Measurements from ENCODE around the gene RNF125.
"Not testable (repeated sequence)": the region's sequence is repeated elsewhere in the genome, so short reads cannot be mapped to it uniquely, and the experiment has no call there.

The RNF125 gene

GRCh38 chr18:32026491-32027086 lies 8.0 kb downstream of the RNF125 start:
- no peak for DNase-seq

GRCh38 chr18:32029558-32029957 lies 10.9 kb downstream of the RNF125 start:
- DNase-seq, result no peak

GRCh38 chr18:32032609-32033008 lies 14.0 kb downstream of the RNF125 start:
- DNase-seq, result no peak

- no peak for DNase-seq
These were observed 18.0 kb downstream of the RNF125 start for GRCh38 chr18:32036506-32037180.

DNA sequence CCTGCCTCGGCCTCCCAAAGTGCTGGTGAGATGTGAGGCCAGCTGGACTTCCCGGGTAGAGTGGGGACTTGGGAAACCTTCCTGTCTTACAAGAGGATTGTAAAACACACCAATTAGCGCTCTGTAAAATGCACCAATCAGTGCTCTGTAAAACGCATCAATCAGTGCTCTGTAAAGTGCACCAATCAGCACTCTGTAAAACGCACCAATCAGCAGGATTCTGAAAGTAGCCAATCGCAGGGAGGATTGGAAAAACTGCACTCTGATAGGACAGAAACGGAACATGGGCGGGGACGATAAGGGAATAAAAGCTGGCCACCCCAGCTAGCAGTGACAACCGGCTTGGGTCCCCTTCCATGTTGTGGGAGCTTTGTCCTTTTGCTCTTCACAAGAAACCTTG lies 19.0 kb downstream of the RNF125 start:
- no peak for DNase-seq

- no peak for DNase-seq
These were observed 22.3 kb downstream of the RNF125 start for GRCh38 chr18:32040936-32041335.

- DNase-seq, result no peak
These were observed 23.7 kb downstream of the RNF125 start for GRCh38 chr18:32042337-32042736.

- no peak for DNase-seq
These were observed 30.0 kb downstream of the RNF125 start for GRCh38 chr18:32048507-32049091.

- DNase-seq, result no peak
These were observed 31.0 kb downstream of the RNF125 start for GRCh38 chr18:32049393-32050171.

DNA sequence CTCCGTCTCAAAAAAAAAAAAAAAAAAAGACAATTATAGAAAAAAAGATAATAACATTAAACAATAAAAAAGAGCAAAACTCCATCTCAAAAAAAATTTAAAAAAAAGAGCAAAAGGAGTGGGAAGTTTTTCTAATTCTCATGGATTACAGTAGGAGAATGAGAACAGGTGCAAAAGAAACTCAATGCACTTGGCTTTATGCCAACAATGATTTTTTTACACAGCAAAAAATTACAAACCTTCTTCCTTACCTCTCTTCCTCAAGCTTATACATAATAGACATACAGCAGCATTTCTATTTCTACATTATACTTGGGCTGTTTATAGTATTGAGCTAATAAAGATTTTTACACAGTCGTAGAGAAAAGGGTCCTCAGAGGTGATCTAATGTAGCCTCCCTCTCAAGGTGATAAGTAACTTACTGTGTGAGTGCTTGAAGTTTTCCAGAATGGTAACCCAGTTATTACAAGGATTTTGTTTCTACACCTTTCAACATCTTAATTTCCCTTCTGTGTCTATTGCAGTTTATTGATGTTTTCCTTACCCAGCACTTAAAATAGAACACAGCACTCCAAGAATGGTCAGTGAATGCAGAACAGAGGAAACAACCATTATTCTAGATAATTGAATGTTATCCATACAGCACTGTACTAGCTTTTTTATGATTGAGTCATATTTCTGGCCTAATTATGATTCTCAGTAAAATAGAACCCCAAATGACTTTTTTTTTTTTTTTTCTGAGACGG lies 38.2 kb downstream of the RNF125 start:
- DNase-seq, result no peak

DNA sequence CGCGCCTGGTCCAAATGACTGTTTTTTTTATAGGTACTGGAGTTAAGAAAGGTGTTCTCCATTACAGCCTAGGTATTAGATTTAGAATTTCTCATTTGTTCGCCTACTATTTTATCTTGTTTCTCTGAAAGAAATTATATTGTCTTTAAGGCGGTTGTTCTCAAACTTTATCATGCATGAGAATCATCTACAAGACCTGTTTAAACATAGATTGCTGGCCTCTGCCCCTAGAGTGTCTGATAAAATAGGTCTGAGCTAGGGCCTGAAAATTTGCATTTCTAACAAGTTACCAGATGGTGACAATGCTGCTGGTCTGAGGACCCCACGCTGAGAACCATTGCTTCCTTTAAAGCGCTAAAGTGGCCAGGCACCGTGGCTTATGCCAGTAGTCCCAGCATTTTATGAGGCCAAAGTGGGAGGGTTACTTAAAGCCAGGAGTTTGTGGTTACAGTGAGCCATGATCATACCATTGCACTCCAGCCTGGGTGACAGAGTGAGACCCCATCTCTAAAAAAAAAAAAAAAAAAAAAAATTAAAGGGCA lies 39.1 kb downstream of the RNF125 start:
- no peak for DNase-seq

DNA sequence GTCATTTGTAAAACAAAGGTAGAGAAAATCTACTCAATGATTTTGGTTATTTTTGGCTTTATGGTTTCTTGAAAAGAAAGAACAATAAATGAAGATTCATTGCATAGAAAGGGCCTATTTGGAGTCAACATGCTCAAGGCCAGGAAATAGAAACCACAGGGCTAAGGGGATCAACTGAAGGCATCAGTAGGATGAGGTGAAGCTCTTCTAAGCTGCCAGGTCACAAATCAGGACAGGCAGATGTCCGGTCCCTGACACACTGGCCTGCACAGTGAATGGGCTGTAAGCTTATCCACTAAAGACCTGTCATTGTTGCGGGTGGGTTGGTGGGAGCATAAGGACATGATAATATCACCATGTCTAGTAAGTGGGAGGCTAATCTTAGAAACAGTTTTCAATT lies 41.4 kb downstream of the RNF125 start:
- no peak for DNase-seq

DNA sequence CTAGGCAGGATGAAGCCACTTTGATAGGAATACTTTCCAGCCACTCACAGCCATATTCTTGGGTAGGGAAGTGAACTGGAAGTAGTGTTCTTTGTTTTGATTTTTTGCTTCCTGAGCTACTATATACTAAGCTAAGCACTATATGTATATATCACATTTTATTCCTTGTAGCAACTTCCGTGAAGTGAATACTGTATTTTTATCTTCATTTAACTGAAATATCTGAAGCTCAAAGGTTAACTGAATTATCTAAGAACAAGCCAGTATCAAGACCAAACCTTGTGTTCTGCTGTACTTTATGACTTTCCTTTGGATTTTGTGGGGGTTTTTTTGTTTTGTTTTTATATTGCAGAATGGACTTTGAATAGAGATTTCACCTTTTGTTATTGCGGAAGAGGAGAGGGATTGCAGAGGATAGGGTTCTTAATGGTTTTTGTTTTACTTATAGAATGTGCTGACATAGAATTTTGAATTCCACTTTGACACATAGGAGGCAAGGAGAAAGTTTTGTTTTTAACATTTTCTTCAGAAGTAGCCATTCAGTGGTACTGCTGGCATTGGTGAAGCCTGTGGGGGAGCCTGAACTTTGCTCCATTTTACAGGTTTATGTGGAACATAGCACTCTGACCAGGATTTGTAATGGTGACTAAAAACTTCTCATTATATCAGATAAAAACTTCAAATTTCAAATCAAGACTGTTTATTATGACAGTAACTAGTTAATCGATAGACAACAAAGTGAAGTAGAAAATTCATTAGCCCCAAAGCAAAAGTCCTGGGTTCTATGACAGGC lies 48.9 kb downstream of the RNF125 start:
- no peak for DNase-seq

DNA sequence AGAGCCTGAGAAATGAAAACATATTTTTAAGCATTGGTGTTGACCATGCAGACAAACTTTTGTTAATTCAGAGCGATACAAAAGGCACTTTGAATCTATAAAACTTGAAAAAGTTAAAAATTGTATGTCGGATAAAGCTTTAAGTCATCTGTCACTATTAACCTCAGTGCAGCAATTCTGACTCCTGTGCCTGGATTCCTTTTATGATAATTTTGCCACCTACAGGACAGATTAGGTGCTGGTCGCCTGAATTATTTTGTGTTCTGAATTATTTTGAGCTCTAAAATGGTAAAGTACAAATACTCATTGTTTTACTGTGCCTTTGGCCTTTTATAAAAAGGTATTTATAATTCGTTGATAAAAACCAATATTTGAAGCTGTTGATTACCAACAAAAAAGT lies 53.7 kb downstream of the RNF125 start:
- no peak for DNase-seq

- DNase-seq, result no peak
These were observed 55.6 kb downstream of the RNF125 start for GRCh38 chr18:32074206-32074605.

DNA sequence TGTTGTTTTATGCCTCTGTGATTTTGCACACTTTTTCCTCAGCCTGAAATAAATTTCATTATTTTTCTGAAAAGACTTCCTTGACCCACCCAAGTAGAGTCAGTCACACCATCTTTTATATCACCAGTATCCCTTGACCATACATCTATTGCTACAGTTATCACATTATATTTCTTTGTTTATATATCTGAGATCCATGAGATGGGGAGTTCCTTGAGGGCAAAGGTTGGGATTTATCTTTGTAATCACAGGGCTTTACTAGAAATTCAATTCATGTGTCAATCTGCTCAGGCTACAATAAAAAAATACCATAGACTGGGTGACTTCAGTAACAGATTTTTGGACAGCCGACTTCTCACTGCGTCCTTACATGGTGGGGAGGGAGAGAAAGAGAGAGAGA lies 60.2 kb downstream of the RNF125 start:
- DNase-seq, result no peak

DNA sequence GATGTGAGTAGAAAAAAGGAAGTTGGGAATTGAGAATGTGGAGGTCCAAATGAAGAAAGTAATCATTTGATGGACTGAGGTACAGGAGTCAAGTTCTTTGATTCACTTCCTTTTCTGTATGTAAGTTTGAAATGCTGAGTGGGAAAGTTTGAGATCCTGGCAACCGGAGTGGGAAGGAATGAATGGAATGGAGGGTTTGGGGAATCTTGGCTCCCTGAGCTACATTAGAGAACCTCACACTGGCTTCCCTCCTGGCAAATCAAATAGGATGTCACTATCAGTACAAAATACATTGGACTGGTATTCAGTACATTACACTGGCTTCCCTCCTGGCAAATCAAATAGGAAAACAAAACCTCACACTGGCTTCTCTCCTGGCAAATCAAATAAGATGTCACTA lies 63.3 kb downstream of the RNF125 start:
- no peak for DNase-seq

DNA sequence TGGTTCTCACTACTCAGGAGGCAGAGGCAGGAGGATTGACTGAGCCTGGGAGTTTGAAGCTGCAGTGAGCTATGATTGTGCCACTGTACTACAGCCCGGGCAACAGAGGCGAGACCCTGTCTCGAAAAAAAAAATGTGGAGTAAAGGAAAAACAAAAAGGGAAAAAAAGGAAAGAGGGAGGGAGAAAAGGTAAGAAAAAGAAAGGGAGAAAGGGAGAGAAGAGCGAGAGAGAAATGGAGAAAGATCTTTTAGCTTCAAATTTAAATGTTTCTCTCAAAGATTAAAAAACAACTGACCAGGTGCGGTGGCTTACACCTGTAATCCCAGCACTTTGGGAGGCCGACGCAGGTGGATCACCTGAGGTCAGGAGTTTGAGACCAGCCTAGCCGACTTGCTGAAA lies 65.2 kb downstream of the RNF125 start:
- no peak for DNase-seq

- DNase-seq, result no peak
These were observed 68.3 kb downstream of the RNF125 start for GRCh38 chr18:32086881-32087280.

DNA sequence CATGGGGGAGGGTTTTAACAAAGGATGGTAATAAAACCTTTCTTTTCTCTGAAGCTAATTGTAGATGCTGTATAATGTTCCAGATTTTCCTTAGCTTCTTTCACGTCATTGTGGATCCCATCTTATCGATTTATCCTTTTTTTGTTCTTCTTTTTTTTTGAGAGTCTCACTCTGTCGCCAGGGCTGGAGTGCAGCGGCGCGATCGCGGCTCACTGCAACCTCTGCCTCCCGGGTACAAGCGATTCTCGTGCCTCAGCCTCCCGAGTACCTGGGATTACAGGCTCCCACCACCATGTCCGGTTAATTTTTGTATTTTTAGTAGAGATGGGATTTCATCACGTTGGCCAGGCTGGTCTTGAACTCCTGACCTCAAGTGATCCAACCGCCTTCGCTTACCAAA lies 72.2 kb downstream of the RNF125 start:
- not testable (repeated sequence) for DNase-seq

GRCh38 chr18:32091325-32091723 lies 72.7 kb downstream of the RNF125 start:
- no peak for DNase-seq
